ENCODE results near the gene TBC1D8. TPM values are rescaled to one million over a fixed set of nuclear protein-coding genes. Genes with fewer than 3 reads are reported as not detected.

TBC1D8 gene
- total and polyA plus RNA-seq, 9 of the 15 experiments (the other 6 are each of a cell fraction or from before 2014, with no cell fraction given), result 0.36 to 1.3 (median 0.82) TPM

DNA sequence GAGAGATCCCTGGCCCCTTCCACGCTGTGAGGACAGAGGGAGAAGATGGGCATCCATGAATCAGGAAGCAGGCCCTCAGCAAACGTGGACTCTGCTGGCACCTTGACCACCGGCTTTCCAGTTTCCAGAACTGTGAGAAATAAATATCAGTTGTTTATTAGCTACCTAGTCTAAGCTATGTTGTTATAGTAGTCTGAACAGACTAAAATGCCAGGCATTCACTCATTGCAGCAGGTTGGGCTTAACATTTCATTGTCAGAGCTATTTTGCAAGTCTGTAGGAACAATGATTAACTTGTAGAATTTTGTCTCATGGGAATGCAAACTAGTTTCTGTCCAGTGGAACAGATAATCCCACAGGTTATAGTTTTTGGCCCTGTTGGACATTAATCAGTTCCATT, 24.8 kb upstream of the TBC1D8 start (continued):
- TF ChIP-seq, protein P1, sequence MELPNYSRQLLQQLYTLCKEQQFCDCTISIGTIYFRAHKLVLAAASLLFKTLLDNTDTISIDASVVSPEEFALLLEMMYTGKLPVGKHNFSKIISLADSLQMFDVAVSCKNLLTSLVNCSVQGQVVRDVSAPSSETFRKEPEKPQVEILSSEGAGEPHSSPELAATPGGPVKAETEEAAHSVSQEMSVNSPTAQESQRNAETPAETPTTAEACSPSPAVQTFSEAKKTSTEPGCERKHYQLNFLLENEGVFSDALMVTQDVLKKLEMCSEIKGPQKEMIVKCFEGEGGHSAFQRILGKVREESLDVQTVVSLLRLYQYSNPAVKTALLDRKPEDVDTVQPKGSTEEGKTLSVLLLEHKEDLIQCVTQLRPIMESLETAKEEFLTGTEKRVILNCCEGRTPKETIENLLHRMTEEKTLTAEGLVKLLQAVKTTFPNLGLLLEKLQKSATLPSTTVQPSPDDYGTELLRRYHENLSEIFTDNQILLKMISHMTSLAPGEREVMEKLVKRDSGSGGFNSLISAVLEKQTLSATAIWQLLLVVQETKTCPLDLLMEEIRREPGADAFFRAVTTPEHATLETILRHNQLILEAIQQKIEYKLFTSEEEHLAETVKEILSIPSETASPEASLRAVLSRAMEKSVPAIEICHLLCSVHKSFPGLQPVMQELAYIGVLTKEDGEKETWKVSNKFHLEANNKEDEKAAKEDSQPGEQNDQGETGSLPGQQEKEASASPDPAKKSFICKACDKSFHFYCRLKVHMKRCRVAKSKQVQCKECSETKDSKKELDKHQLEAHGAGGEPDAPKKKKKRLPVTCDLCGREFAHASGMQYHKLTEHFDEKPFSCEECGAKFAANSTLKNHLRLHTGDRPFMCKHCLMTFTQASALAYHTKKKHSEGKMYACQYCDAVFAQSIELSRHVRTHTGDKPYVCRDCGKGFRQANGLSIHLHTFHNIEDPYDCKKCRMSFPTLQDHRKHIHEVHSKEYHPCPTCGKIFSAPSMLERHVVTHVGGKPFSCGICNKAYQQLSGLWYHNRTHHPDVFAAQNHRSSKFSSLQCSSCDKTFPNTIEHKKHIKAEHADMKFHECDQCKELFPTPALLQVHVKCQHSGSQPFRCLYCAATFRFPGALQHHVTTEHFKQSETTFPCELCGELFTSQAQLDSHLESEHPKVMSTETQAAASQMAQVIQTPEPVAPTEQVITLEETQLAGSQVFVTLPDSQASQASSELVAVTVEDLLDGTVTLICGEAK (IDR thresholded peaks at IDR 0.05), result no peak
- TF ChIP-seq, protein P1 (CRISPR knock-in tag; IDR thresholded peaks at IDR 0.05), result no peak
- no peak for TF ChIP-seq ZNF174 (CRISPR knock-in tag; IDR thresholded peaks at IDR 0.05)
- no peak for TF ChIP-seq GABPB1 (CRISPR knock-in tag; IDR thresholded peaks at IDR 0.05)

Data from K562 (cell line).